ENCODE results near the gene CIDEC. TPM values are rescaled to one million over a fixed set of nuclear protein-coding genes. Genes with fewer than 3 reads are reported as not detected.

The CIDEC gene
- total RNA-seq, 1 donor from 2014 or later, result 51.3 TPM

DNA sequence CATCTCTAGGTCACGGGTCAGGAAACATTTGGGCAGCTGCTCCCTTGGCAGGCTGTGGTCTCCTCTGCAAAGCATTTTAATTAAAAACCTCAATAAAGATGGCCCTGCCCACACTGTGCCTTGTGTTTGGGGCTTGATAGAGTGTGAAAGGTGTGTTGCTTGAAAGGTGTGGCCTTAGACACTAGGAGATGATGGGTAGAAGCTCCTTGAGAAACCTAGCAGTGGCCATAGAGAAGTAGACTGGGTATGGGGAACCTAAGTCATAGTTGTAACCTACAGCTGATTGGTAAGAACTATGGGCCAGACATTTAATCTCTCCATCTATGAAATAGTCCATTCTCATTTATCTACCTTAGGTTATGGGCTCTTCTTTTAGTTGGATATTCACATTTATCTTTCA, 13.7 kb upstream of the CIDEC start:
- TF ChIP-seq POLR2AphosphoS5 (IDR thresholded peaks at IDR 0.05; ENCODE audit: insufficient read depth in 1 of 2, low read depth in 1 of 2) (no peak), POLR2A (IDR thresholded peaks at IDR 0.05) (no peak)
- TF ChIP-seq, protein P1, sequence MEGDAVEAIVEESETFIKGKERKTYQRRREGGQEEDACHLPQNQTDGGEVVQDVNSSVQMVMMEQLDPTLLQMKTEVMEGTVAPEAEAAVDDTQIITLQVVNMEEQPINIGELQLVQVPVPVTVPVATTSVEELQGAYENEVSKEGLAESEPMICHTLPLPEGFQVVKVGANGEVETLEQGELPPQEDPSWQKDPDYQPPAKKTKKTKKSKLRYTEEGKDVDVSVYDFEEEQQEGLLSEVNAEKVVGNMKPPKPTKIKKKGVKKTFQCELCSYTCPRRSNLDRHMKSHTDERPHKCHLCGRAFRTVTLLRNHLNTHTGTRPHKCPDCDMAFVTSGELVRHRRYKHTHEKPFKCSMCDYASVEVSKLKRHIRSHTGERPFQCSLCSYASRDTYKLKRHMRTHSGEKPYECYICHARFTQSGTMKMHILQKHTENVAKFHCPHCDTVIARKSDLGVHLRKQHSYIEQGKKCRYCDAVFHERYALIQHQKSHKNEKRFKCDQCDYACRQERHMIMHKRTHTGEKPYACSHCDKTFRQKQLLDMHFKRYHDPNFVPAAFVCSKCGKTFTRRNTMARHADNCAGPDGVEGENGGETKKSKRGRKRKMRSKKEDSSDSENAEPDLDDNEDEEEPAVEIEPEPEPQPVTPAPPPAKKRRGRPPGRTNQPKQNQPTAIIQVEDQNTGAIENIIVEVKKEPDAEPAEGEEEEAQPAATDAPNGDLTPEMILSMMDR (IDR thresholded peaks at IDR 0.05), result no peak
- Histone ChIP-seq H3K27me3 (no peaks in the 10 kb centered on the region), H3K9me3 (no peaks in the 10 kb centered on the region), H3K36me3 (peaks cover 0 to 15% of the 10 kb centered on the region in 2 donors), H3K4me3 (no peak overlapping the region), H3K4me1 (peaks cover 53% of the 10 kb centered on the region), H3K27ac (peak overlapping the region; percentile 57)
- intact Hi-C loops (cut with DNase I), result no loop called here
- no peak for DNase-seq (ENCODE audit: extremely low spot score in 2 of 2)

DNA sequence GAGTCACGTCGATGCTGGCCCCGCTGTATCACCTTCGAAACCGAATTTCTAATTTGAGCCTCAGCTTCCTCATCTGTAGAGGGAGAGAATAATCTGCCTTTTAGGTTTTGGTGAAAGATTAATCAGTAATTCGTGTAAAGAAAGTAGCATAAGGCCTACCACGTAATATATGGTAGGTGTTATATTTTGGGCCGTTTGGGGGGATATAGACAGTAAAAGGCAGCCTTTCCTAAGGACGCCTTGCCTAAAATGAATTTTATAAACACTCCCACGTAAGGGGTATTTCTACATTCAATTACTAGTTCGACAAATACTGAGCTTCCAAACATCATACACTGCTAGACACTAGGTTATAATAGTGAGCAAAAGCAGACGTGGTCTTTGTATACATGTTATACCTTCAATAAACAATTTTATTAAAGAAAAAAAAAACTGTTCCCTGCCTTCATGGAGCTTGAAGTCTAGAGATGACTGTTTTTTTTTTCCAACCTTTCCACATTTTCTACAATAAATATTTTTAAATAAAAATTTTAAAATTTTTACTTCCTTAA, 11.1 kb upstream of the CIDEC start:
- no peak for TF ChIP-seq POLR2AphosphoS5 (IDR thresholded peaks at IDR 0.05; ENCODE audit: insufficient read depth in 1 of 2, low read depth in 1 of 2)
- TF ChIP-seq, protein P1 (IDR thresholded peaks at IDR 0.05), result no peak
- no peak for TF ChIP-seq POLR2A (IDR thresholded peaks at IDR 0.05)
- Histone ChIP-seq H3K4me1 (peaks cover 45% of the 10 kb centered on the region), H3K27me3 (no peaks in the 10 kb centered on the region), H3K27ac (peak overlapping the region; percentile 94), H3K4me3 (peak overlapping the region; percentile 79 to 93), H3K36me3 (peaks cover 0 to 15% of the 10 kb centered on the region in 2 donors), H3K9me3 (no peaks in the 10 kb centered on the region)
- no peak for DNase-seq (ENCODE audit: extremely low spot score in 2 of 2)
- intact Hi-C loops (cut with DNase I), result no loop called here

GRCh38 chr3:9890249-9891071, 10.4 kb upstream of the CIDEC start, which contains the start of gene JAGN1:
Gene JAGN1 (plus strand): TSS chr3:9890610. CDS start chr3:9890723, 113 bp downstream.
- peak within 1 kb of the TSS; percentile 79 to 93 for H3K4me3 ChIP-seq
- H3K4me1 ChIP-seq, result peaks cover 47% of the 10 kb centered on the region
- intact Hi-C loops (cut with DNase I), result no loop called here
- TF ChIP-seq POLR2AphosphoS5 (IDR thresholded peaks at IDR 0.05; ENCODE audit: insufficient read depth in 1 of 2, low read depth in 1 of 2) (peak; percentile 79 to 98), POLR2A (IDR thresholded peaks at IDR 0.05) (peak in 1 of 2 donors; percentile 91)
- TF ChIP-seq, protein P1 (IDR thresholded peaks at IDR 0.05), result no peak
- H3K36me3 ChIP-seq, result peaks cover 0 to 15% of the 10 kb centered on the region in 2 donors
- H3K27ac ChIP-seq, result peak within 1 kb of the TSS; percentile 94
- DNase-seq (ENCODE audit: extremely low spot score in 2 of 2), result no peak
- no peaks in the 10 kb centered on the region for H3K27me3 ChIP-seq
- H3K9me3 ChIP-seq, result no peaks in the 10 kb centered on the region

GRCh38 chr3:9889405-9889804, 9.4 kb upstream of the CIDEC start:
- DNase-seq (ENCODE audit: extremely low spot score in 2 of 2), result no peak
- peaks cover 0 to 15% of the 10 kb centered on the region in 2 donors for H3K36me3 ChIP-seq
- no peaks in the 10 kb centered on the region for H3K27me3 ChIP-seq
- peaks cover 53% of the 10 kb centered on the region for H3K4me1 ChIP-seq
- no peak overlapping the region for H3K4me3 ChIP-seq
- no peak for TF ChIP-seq POLR2AphosphoS5 (IDR thresholded peaks at IDR 0.05; ENCODE audit: insufficient read depth in 1 of 2, low read depth in 1 of 2)
- TF ChIP-seq POLR2A (IDR thresholded peaks at IDR 0.05), result no peak
- TF ChIP-seq, protein P1 (IDR thresholded peaks at IDR 0.05), result no peak
- H3K9me3 ChIP-seq, result no peaks in the 10 kb centered on the region
- no peak overlapping the region for H3K27ac ChIP-seq
- intact Hi-C loops (cut with DNase I), result no loop called here

- Histone ChIP-seq H3K36me3 (peaks cover 0 to 15% of the 10 kb centered on the region in 2 donors), H3K4me1 (peaks cover 51% of the 10 kb centered on the region), H3K27ac (no peak overlapping the region), H3K9me3 (no peaks in the 10 kb centered on the region), H3K27me3 (no peaks in the 10 kb centered on the region), H3K4me3 (no peak overlapping the region)
- intact Hi-C loops (cut with DNase I), result no loop called here
- DNase-seq (ENCODE audit: extremely low spot score in 2 of 2), result no peak
- TF ChIP-seq POLR2A (IDR thresholded peaks at IDR 0.05) (no peak), POLR2AphosphoS5 (IDR thresholded peaks at IDR 0.05; ENCODE audit: insufficient read depth in 1 of 2, low read depth in 1 of 2) (no peak)
- TF ChIP-seq, protein P1 (IDR thresholded peaks at IDR 0.05), result no peak
Observed at GRCh38 chr3:9888540-9888939, 8.5 kb upstream of the CIDEC start.
